Osteocyte (in vitro differentiated cells): Measurements from ENCODE around the gene PLEK. TPM values are rescaled to one million over a fixed set of nuclear protein-coding genes. Genes with fewer than 3 reads are reported as not detected.
"Not testable (repeated sequence)": the region's sequence is repeated elsewhere in the genome, so short reads cannot be mapped to it uniquely, and the experiment has no call there.

ENCODE experiments used
- DNase-seq: peaks from one replicate; pipeline ENCODE4 v3.0.0; 2021; ENCODE audit warnings: mixed read lengths; ENCODE audit not compliant: unreplicated experiment; ENCODE audit errors: extremely low spot score
- H3K27ac Mint-ChIP-seq: one replicate; pipeline ENCODE4 v1.8.0; 2021; ENCODE audit warnings: mild to moderate bottlenecking, mixed read lengths; ENCODE audit not compliant: unreplicated experiment
- H3K27me3 Mint-ChIP-seq: one replicate; pipeline ENCODE4 v1.8.0; 2021; ENCODE audit warnings: mixed read lengths; ENCODE audit not compliant: unreplicated experiment
- H3K36me3 Mint-ChIP-seq: one replicate; pipeline ENCODE4 v1.8.0; 2021; ENCODE audit warnings: mixed read lengths; ENCODE audit not compliant: unreplicated experiment
- H3K4me1 Mint-ChIP-seq: one replicate; pipeline ENCODE4 v1.8.0; 2021; ENCODE audit warnings: mixed read lengths; ENCODE audit not compliant: unreplicated experiment
- H3K4me3 Mint-ChIP-seq: one replicate; pipeline ENCODE4 v1.8.0; 2021; ENCODE audit warnings: mild to moderate bottlenecking, moderate library complexity, mixed read lengths; ENCODE audit not compliant: unreplicated experiment
- H3K9me3 Mint-ChIP-seq: one replicate; pipeline ENCODE4 v1.8.0; 2021; ENCODE audit warnings: mixed read lengths; ENCODE audit not compliant: unreplicated experiment
- CTCF ChIP-seq: fragments of 200-600 bp; sonication (generic); IDR thresholded peaks from 2 replicates; pipeline ENCODE4 v1.5.0; 2021; ENCODE audit warnings: antibody characterized with exemption, mild to moderate bottlenecking, moderate library complexity
- total RNA-seq: library from RNA; stranded (reverse); gene quantifications from 2 replicates; pipeline ENCODE4 v1.2.1, GENCODE V29; 2021

Gene PLEK
- total RNA-seq, 1 donor from 2014 or later: 0.19 TPM

- Mint-ChIP-seq H3K9me3 (no peaks in the 10 kb centered on the region), H3K27me3 (peaks cover 64% of the 10 kb centered on the region), H3K4me1 (no peaks in the 10 kb centered on the region), H3K4me3 (no peak overlapping the region), H3K27ac (no peak overlapping the region), H3K36me3 (no peaks in the 10 kb centered on the region)
- DNase-seq: no peak
- no peak for TF ChIP-seq CTCF
Measured at GRCh38 chr2:68391099-68391498, 26.0 kb downstream of the PLEK start.

GRCh38 chr2:68391869-68392268, 26.8 kb downstream of the PLEK start:
- peaks cover 65% of the 10 kb centered on the region for H3K27me3 Mint-ChIP-seq
- no peaks in the 10 kb centered on the region for H3K9me3 Mint-ChIP-seq
- DNase-seq: no peak

GRCh38 chr2:68396093-68396492, 31.0 kb downstream of the PLEK start:
- Mint-ChIP-seq H3K4me1 (no peaks in the 10 kb centered on the region), H3K9me3 (peaks cover 15% of the 10 kb centered on the region), H3K4me3 (no peak overlapping the region), H3K27ac (no peak overlapping the region), H3K36me3 (no peaks in the 10 kb centered on the region), H3K27me3 (peaks cover 52% of the 10 kb centered on the region)
- no peak for TF ChIP-seq CTCF
- no peak for DNase-seq

More at GRCh38 chr2:68391869-68392268, 26.8 kb downstream of the PLEK start:
- Mint-ChIP-seq H3K36me3 (no peaks in the 10 kb centered on the region), H3K4me3 (no peak overlapping the region), H3K27ac (no peak overlapping the region), H3K4me1 (no peaks in the 10 kb centered on the region)
- TF ChIP-seq CTCF: no peak

DNA sequence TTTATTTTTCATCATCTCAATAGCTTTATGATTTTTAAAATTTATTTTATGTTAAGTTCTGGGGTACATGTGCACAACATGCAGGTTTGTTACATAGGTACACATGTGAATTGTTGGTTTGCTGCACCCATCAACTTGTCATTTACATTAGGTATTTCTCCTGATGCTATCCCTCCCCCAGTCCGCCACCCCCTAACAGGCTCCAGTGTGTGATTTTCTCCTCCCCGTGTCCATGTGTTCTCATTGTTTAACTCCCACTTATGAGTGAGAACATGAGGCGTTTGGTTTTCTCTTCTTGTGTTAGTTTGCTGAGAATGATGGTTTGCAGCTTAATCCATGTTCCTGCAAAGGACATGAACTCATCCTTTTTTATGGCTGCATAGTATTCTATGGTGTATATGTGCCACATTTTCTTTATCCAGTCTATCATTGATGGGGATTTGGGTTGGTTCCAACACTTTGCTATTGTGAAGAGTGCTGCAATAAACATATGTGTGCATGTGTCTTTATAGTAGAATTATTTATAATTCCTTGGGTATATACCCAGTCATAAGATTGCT, 32.7 kb downstream of the PLEK start:
- H3K9me3 Mint-ChIP-seq: peaks cover 15% of the 10 kb centered on the region
- H3K4me3 Mint-ChIP-seq, DNase-seq, H3K27ac Mint-ChIP-seq, H3K36me3 Mint-ChIP-seq, H3K4me1 Mint-ChIP-seq: not testable (repeated sequence)
- peaks cover 51% of the 10 kb centered on the region for H3K27me3 Mint-ChIP-seq

DNA sequence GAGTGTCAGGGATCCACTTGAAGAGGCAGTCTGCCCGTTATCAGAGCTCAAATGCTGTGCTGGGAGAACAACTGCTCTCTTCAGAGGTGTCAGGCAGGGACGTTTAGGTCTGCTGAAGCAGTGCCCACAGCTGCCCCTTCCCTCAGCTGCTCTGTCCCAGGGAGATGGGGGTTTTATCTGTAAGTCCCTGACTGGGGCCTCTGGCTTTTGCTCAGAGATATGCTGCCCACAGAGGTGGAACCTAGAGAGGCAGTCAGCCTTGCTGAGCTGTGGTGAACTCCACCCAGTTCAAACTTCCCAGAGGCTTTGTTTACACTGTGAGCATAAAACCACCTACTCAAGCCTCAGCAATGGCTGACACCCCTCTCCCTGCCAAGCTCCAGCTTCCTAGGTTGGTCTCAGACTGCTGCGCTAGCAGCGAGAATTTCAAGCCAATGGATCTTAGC, 38.1 kb downstream of the PLEK start:
- Mint-ChIP-seq H3K27me3 (peaks cover 55% of the 10 kb centered on the region), H3K27ac (no peak overlapping the region), H3K36me3 (no peaks in the 10 kb centered on the region), H3K9me3 (peaks cover 21% of the 10 kb centered on the region), H3K4me1 (no peaks in the 10 kb centered on the region), H3K4me3 (no peak overlapping the region)
- TF ChIP-seq CTCF: no peak
- no peak for DNase-seq

- peaks cover 20% of the 10 kb centered on the region for H3K9me3 Mint-ChIP-seq
- no peaks in the 10 kb centered on the region for H3K4me1 Mint-ChIP-seq
- peaks cover 60% of the 10 kb centered on the region for H3K27me3 Mint-ChIP-seq
- no peak for TF ChIP-seq CTCF
- H3K4me3 Mint-ChIP-seq: no peak overlapping the region
- H3K36me3 Mint-ChIP-seq: no peaks in the 10 kb centered on the region
- no peak overlapping the region for H3K27ac Mint-ChIP-seq
- DNase-seq: no peak
Measured at GRCh38 chr2:68404164-68404563, 39.1 kb downstream of the PLEK start.
